HFFc6 (cell line): ENCODE measurements around the gene QRICH2. TPM values are rescaled to one million over a fixed set of nuclear protein-coding genes. Genes with fewer than 3 reads are reported as not detected.
A peak's percentile ranks its signal among the peaks of the same experiment; 100 is the strongest.
"Not testable (repeated sequence)": the region's sequence is repeated elsewhere in the genome, so short reads cannot be mapped to it uniquely, and the experiment has no call there.

Experiments used
- DNase-seq: peaks from one replicate; pipeline ENCODE4 v3.0.0-alpha.2; 2018
- H3K27ac Mint-ChIP-seq: 2 replicates; pipeline ENCODE4 v1.8.0; 2020; ENCODE audit warnings: mild to moderate bottlenecking, mixed read lengths
- H3K27me3 Mint-ChIP-seq: 2 replicates; pipeline ENCODE4 v1.8.0; 2021; ENCODE audit warnings: mild to moderate bottlenecking, moderate library complexity, mixed read lengths; ENCODE audit not compliant: insufficient read depth
- H3K36me3 Mint-ChIP-seq: 2 replicates; pipeline ENCODE4 v1.8.0; 2021; ENCODE audit warnings: low read depth, mixed read lengths
- H3K4me1 Mint-ChIP-seq: 2 replicates; pipeline ENCODE4 v1.8.0; 2020; ENCODE audit warnings: low read depth, mixed read lengths
- H3K4me3 Mint-ChIP-seq: 2 replicates; pipeline ENCODE4 v1.8.0; 2020; ENCODE audit warnings: mild to moderate bottlenecking, moderate library complexity, mixed read lengths
- H3K9me3 Mint-ChIP-seq: 2 replicates; pipeline ENCODE4 v1.8.0; 2020; ENCODE audit warnings: mild to moderate bottlenecking, mixed read lengths
- total RNA-seq, 6 experiments: library from RNA; stranded (reverse); fragmentation: NEBNext Ultra II Directional; extraction: Animal tissue kit (Norgen Biotek cat#: 25700); gene quantifications; 2 replicates in 1 of 6; 3 replicates in 5 of 6; pipeline ENCODE4 v1.2.3, GENCODE V29; 2021
- TF ChIP-seq, protein P1 (sequence below): fragments of 200-600 bp; sonication (generic); IDR thresholded peaks from 2 replicates; pipeline ENCODE4 v1.5.0; 2021; ENCODE audit warnings: antibody characterized with exemption, mild to moderate bottlenecking

Gene QRICH2
- total RNA-seq, 6 experiments from 2014 or later, result 1.2 to 2.3 (median 1.4) TPM

DNA sequence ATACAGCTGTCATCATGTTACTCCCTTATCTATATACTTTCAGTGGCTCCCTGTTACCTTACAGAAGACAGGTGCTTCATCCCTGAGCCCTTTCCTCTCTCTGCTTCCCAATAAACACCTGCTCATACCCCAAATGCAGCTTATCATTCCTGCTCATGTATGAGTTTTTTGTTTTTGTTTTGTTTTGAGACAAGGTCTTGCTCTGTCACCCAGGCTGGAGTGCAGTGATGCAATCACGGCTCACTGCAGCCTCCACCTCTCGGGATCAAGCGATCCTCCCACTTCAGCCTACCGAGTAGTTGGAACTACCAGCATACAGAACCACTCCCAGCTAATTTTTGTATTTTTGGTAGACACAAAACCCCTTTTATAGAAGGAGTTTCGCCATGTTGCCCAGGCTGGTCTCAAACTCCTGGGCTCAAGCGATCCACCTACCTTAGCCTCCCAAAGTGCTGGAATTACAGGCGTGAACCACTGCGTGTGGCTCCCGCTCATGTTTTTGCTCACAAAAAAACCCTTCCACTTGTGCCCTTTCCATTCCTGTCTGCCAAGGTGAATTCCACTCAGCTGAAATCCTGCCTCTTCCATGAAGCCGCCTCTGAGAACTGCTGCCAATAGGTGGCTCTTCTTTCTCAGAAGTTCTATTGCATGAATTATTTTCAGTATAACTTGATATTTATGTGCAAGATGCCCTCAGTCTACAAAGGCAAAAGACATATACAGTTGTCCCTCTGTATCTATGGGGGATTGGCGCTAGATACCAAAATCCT lies 59.9 kb downstream of the QRICH2 start:
- DNase-seq, result no peak
- no peaks in the 10 kb centered on the region for H3K36me3 Mint-ChIP-seq
- H3K27ac Mint-ChIP-seq, result no peak overlapping the region
- no peak overlapping the region for H3K4me3 Mint-ChIP-seq
- peaks cover 28% of the 10 kb centered on the region for H3K27me3 Mint-ChIP-seq
- TF ChIP-seq, protein P1, sequence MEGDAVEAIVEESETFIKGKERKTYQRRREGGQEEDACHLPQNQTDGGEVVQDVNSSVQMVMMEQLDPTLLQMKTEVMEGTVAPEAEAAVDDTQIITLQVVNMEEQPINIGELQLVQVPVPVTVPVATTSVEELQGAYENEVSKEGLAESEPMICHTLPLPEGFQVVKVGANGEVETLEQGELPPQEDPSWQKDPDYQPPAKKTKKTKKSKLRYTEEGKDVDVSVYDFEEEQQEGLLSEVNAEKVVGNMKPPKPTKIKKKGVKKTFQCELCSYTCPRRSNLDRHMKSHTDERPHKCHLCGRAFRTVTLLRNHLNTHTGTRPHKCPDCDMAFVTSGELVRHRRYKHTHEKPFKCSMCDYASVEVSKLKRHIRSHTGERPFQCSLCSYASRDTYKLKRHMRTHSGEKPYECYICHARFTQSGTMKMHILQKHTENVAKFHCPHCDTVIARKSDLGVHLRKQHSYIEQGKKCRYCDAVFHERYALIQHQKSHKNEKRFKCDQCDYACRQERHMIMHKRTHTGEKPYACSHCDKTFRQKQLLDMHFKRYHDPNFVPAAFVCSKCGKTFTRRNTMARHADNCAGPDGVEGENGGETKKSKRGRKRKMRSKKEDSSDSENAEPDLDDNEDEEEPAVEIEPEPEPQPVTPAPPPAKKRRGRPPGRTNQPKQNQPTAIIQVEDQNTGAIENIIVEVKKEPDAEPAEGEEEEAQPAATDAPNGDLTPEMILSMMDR, result peak; percentile 43
- H3K9me3 Mint-ChIP-seq, result no peaks in the 10 kb centered on the region
- peaks cover 21% of the 10 kb centered on the region for H3K4me1 Mint-ChIP-seq

DNA sequence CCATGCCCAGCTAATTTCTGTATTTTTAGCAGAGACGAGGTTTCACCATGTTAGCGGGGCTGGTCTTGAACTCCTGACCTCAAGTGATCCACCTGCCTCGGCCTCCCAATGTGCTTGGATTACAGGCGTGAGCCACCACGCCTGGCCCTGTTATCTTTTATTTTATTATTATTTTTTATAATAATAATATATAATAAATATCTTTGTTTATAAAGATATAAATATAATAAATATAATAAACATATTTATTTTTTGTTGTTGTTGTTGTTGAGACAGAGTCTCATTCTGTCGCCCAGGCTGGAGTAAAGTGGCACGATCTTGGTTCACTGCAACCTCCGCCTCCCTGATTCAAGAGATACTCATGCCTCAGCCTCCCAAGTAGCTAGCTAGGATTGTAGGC lies 60.8 kb downstream of the QRICH2 start:
- peaks cover 12% of the 10 kb centered on the region for H3K4me1 Mint-ChIP-seq
- H3K9me3 Mint-ChIP-seq, result no peaks in the 10 kb centered on the region
- no peaks in the 10 kb centered on the region for H3K36me3 Mint-ChIP-seq
- no peak overlapping the region for H3K27ac Mint-ChIP-seq
- H3K4me3 Mint-ChIP-seq, result no peak overlapping the region
- TF ChIP-seq, protein P1, result no peak
- DNase-seq, result no peak
- peaks cover 34% of the 10 kb centered on the region for H3K27me3 Mint-ChIP-seq

DNA sequence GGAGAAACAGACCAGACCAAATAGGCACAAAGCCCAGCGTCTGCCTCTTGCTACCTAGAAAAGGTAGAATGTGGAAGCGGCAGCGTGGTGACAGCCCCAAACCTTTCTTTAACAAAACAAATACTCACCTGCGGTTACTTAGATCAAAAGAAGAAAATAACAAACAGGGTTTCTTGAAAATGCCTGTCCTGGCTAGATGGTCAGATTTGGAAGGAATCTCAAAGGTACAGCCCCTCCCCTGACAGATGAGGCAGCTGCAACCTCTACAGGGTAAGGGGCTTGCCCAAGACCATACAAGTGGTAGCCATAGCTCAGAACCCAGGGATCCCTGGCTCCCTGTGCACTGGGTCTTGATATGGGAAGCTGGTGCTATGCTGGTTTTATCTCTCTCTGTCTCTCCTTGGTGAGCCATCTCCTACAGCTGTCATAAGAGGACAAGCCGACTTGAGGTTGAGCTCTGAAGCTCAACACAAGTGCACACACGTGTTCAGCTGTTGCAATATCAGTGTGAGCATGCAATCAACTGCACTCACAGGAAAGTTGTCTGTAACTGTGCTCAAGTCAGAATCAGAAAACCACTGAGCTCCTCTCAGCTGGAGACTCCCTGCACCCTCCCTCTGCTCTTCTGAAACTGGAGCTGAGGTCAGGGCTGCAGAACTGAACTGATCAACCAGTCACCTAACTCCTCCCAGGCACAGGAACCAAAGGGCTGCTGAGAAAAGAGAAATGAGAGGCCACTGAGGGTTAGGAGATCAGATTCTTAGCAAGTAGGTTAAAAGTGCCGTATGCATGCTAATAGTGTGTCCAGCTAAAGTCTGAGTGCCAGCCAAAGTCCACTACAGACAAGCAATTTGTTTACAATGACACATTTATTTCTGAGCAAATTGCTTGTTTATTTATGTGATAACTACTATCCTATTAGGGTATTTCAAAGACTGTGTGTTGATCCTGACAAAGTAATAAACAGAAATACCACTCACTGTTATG lies 61.7 kb downstream of the QRICH2 start:
- Mint-ChIP-seq H3K36me3 (no peaks in the 10 kb centered on the region), H3K27me3 (peaks cover 40% of the 10 kb centered on the region), H3K9me3 (no peaks in the 10 kb centered on the region), H3K4me1 (peaks cover 4% of the 10 kb centered on the region), H3K27ac (no peak overlapping the region), H3K4me3 (no peak overlapping the region)
- TF ChIP-seq, protein P1, result no peak
- no peak for DNase-seq

DNA sequence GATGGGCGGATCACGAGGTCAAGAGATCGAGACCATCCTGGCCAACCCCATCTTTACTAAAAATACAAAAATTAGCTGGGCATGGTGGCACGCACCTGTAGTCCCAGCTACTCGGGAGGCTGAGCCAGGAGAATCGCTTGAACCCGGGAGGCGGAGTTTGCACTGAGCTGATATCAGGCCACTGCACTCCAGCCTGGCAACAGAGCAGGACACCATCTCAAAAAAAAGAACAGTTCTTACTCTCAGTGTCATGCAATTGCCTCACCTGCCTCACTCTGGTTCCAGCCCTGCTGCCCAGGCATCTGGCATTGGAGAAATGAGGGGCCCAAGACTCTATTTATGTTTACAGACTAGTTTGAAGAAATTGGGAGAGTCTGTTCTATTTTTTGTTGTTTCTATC lies 63.4 kb downstream of the QRICH2 start:
- not testable (repeated sequence) for H3K4me3 Mint-ChIP-seq, H3K36me3 Mint-ChIP-seq, H3K4me1 Mint-ChIP-seq, DNase-seq, H3K9me3 Mint-ChIP-seq, H3K27ac Mint-ChIP-seq
- H3K27me3 Mint-ChIP-seq, result peaks cover 44% of the 10 kb centered on the region

DNA sequence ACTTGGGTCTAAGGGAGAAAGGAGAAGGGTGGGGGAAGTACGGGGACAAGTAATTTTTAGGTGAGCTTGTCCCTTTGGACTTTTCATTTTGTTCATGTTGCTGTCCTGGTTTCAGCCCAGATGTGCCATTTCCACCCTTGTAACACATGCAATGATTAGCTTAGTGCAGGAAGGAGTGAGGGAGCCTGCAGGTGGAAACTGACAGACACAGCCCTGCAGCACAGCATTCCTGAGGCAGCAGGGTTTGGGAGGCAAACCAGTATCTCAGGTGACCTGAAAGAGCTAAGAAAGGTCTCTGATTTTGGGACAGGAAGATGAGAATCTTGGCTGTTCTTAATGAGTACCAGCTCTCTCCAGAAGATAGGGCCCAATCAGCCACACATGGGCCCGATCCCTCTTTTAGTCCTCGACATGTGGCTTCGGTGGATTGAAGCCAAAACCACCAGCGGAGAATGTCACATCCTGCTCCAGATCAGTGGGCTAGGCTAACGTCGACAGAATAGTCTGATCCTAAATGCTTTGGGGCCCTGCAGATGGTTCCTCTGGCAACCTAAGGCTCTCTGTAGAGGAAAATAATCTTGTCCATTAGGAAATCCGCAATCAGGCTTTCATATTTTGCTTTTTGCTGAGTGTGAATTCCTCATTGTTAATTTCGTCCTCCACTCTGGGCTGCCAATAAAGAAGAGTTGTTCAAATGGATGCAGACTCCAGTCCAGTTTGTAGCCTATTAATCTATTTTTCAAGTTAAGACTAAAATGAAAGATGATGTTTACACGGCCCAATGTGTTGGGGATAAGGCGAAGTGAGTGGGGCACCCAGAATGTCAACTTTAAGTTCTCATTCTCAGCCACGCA lies 64.0 kb downstream of the QRICH2 start:
- DNase-seq, result no peak
- no peak overlapping the region for H3K4me3 Mint-ChIP-seq
- H3K27me3 Mint-ChIP-seq, result peaks cover 47% of the 10 kb centered on the region
- no peaks in the 10 kb centered on the region for H3K9me3 Mint-ChIP-seq
- no peaks in the 10 kb centered on the region for H3K36me3 Mint-ChIP-seq
- TF ChIP-seq, protein P1, result no peak
- H3K4me1 Mint-ChIP-seq, result peaks cover 8% of the 10 kb centered on the region
- no peak overlapping the region for H3K27ac Mint-ChIP-seq
